Naive thymus-derived CD4-positive, alpha-beta T cell (primary cell): ENCODE measurements around the gene PTGDR2. TPM values are rescaled to one million over a fixed set of nuclear protein-coding genes. Genes with fewer than 3 reads are reported as not detected.

ENCODE experiments used
- ATAC-seq: fragments of 150-1000 bp; cut with Tn5 transposase; 2 replicates; pipeline ENCODE4 v1.10.0; 2021; ENCODE audit warnings: mild to moderate bottlenecking, moderate library complexity
- CTCF ChIA-PET: fragments of 350-600 bp; sonication (Branson Sonifier 250); formaldehyde crosslinking; loops from one replicate; lab custom pipeline; 2021; ENCODE audit warnings: antibody characterized with exemption; lab: Charles Lee
- POLR2A ChIA-PET: fragments of 350-600 bp; sonication (Branson Sonifier 250); formaldehyde crosslinking; loops from one replicate; lab custom pipeline; 2021; ENCODE audit warnings: antibody characterized with exemption, inconsistent platforms; lab: Charles Lee
- DNase-seq, 9 donors: peaks; one replicate each; pipeline versions ENCODE4 v3.0.0 to v3.0.0-alpha.2; 2020 to 2022; ENCODE audit warnings: mixed read lengths in 1 of 9
- H3K27ac ChIP-seq: one replicate; pipeline ENCODE4 v1.7.0; 2013; ENCODE audit warnings: mild to moderate bottlenecking, low read depth, low read length, moderate library complexity
- H3K27me3 ChIP-seq, 2 donors: one replicate each; pipeline ENCODE4 v1.7.0; 2013; ENCODE audit warnings: low read length in 2 of 2, mild to moderate bottlenecking in 2 of 2, moderate library complexity in 2 of 2; ENCODE audit not compliant: control insufficient read depth in 2 of 2, insufficient read depth in 2 of 2
- H3K36me3 ChIP-seq, 3 experiments: 1 replicate in 2 of 3; 2 replicates in 1 of 3; pipeline ENCODE4 v1.7.0; 2013; ENCODE audit warnings: low read length in 3 of 3, mild to moderate bottlenecking in 3 of 3, moderate library complexity in 1 of 3; ENCODE audit not compliant: insufficient read depth in 3 of 3, control insufficient read depth in 2 of 3
- H3K4me1 ChIP-seq, 2 donors: one replicate each; pipeline ENCODE4 v1.7.0; 2013; ENCODE audit warnings: low read length in 2 of 2, mild to moderate bottlenecking in 2 of 2, moderate library complexity in 1 of 2; ENCODE audit not compliant: control insufficient read depth in 2 of 2, insufficient read depth in 2 of 2
- H3K4me3 ChIP-seq: 2 replicates; pipeline ENCODE4 v1.7.0; 2013; ENCODE audit warnings: mild to moderate bottlenecking, low read length
- H3K9me3 ChIP-seq, 3 experiments: 1 replicate in 2 of 3; 2 replicates in 1 of 3; pipeline ENCODE4 v1.7.0; 2013; ENCODE audit warnings: low read length in 3 of 3; ENCODE audit not compliant: control insufficient read depth in 2 of 3
- H3K27ac Mint-ChIP-seq, 9 donors: one replicate each; pipeline ENCODE4 v1.8.0; 2020 to 2022; ENCODE audit warnings: mixed read lengths in 9 of 9, mild to moderate bottlenecking in 8 of 9, moderate library complexity in 5 of 9, inconsistent platforms in 2 of 9
- H3K27me3 Mint-ChIP-seq, 5 donors: one replicate each; pipeline ENCODE4 v1.8.0; 2021 to 2022; ENCODE audit warnings: mixed read lengths in 5 of 5, mild to moderate bottlenecking in 1 of 5
- H3K36me3 Mint-ChIP-seq, 5 donors: one replicate each; pipeline ENCODE4 v1.8.0; 2020 to 2022; ENCODE audit warnings: mixed read lengths in 5 of 5, mild to moderate bottlenecking in 3 of 5, inconsistent platforms in 1 of 5
- H3K4me1 Mint-ChIP-seq, 7 donors: one replicate each; pipeline ENCODE4 v1.8.0; 2020 to 2022; ENCODE audit warnings: mixed read lengths in 7 of 7, mild to moderate bottlenecking in 3 of 7, inconsistent platforms in 1 of 7
- H3K4me3 Mint-ChIP-seq, 10 donors: one replicate each; pipeline ENCODE4 v1.8.0; 2020 to 2022; ENCODE audit warnings: mild to moderate bottlenecking in 10 of 10, mixed read lengths in 10 of 10, moderate library complexity in 6 of 10, inconsistent platforms in 2 of 10
- H3K9me3 Mint-ChIP-seq, 11 donors: one replicate each; pipeline ENCODE4 v1.8.0; 2020 to 2022; ENCODE audit warnings: mixed read lengths in 11 of 11, mild to moderate bottlenecking in 4 of 11, inconsistent platforms in 1 of 11, moderate library complexity in 1 of 11
- intact Hi-C, 2 donors: fragments of 100-400 bp; cut with micrococcal nuclease; formaldehyde crosslinking; loops; one replicate each; pipeline ENCODE4 v1.15.1; 2023
- polyA plus RNA-seq, 2 donors: library from polyadenylated mRNA; unstranded; fragments of 300-500 nt; fragmentation: Illumina TruSeq; gene quantifications; one replicate each; pipeline ENCODE4 v1.2.3, GENCODE V29; 2021
- total RNA-seq, 6 experiments: library from RNA in 5 of 6; stranded (reverse) in 5 of 6; gene quantifications; 1 replicate in 5 of 6; 2 replicates in 1 of 6; pipeline ENCODE4 v1.2.3 and lab custom pipeline; 2021 to 2026

Gene PTGDR2
- total and polyA plus RNA-seq, 7 experiments from 2014 or later: 0.08 to 4.5 (median 0.65) TPM; not detected in 2

- CTCF ChIA-PET: interaction anchor here (0.6 to 2.0 kb wide), 2 partner anchors 10 to 43 kb away, joined by 3 to 13 read pairs; no protein-coding TSS in a partner anchor
- peaks cover 6 to 45% (median 22%) of the 10 kb centered on the region in 5 donors for H3K36me3 Mint-ChIP-seq
- H3K4me3 Mint-ChIP-seq: no peak overlapping the region
- Histone ChIP-seq H3K27ac (no peak overlapping the region), H3K4me1 (no peaks in the 10 kb centered on the region), H3K27me3 (no peaks in the 10 kb centered on the region), H3K4me3 (no peak overlapping the region), H3K36me3 (peaks cover 4 to 56% (median 8%) of the 10 kb centered on the region in 3 experiments), H3K9me3 (no peaks in the 10 kb centered on the region)
- DNase-seq (no peak), ATAC-seq (no peak)
- intact Hi-C loops: no loop called here
- H3K4me1 Mint-ChIP-seq: peaks cover 0 to 8% (median 4%) of the 10 kb centered on the region in 7 donors
- POLR2A ChIA-PET: interaction anchor here (1.7 kb wide), 1 partner anchor 14 kb away, joined by 8 read pairs; no protein-coding TSS in a partner anchor
- H3K27me3 Mint-ChIP-seq: no peaks in the 10 kb centered on the region
- H3K27ac Mint-ChIP-seq: peak overlapping the region in 4 of 9 donors; percentile 0 to 73 (median 33)
- no peaks in the 10 kb centered on the region for H3K9me3 Mint-ChIP-seq
Measured at GRCh38 chr11:60889869-60890311, 34.1 kb upstream of the PTGDR2 start.

- ATAC-seq (peak; percentile 87), DNase-seq (peak in 2 of 9 donors; percentile 14 to 24)
- Histone ChIP-seq H3K27ac (no peak overlapping the region), H3K36me3 (peaks cover 4 to 38% (median 6%) of the 10 kb centered on the region in 3 experiments), H3K4me3 (no peak overlapping the region), H3K9me3 (no peaks in the 10 kb centered on the region), H3K27me3 (no peaks in the 10 kb centered on the region), H3K4me1 (no peaks in the 10 kb centered on the region)
- intact Hi-C loops: loop anchor here (1.0 kb wide), 2 partner anchors 56 to 112 kb away; no protein-coding TSS in a partner anchor
- POLR2A ChIA-PET: no interaction called here
- Mint-ChIP-seq H3K9me3 (no peaks in the 10 kb centered on the region), H3K27ac (no peak overlapping the region), H3K4me1 (peaks cover 0 to 9% (median 7%) of the 10 kb centered on the region in 7 donors), H3K27me3 (no peaks in the 10 kb centered on the region), H3K4me3 (no peak overlapping the region), H3K36me3 (peaks cover 10 to 46% (median 22%) of the 10 kb centered on the region in 5 donors)
- CTCF ChIA-PET: interaction anchor here (0.7 to 2.4 kb wide), 4 partner anchors 12 to 56 kb away, joined by 3 to 29 read pairs (median 5); no protein-coding TSS in a partner anchor
Measured at GRCh38 chr11:60887556-60887955, 31.8 kb upstream of the PTGDR2 start.

- no peak overlapping the region for H3K27ac ChIP-seq
- Mint-ChIP-seq H3K4me1 (peaks cover 0 to 9% (median 5%) of the 10 kb centered on the region in 7 donors), H3K4me3 (no peak overlapping the region), H3K27me3 (no peaks in the 10 kb centered on the region), H3K27ac (peak overlapping the region in 5 of 9 donors; percentile 6 to 62 (median 56)), H3K9me3 (no peaks in the 10 kb centered on the region), H3K36me3 (peaks cover 8 to 52% (median 18%) of the 10 kb centered on the region in 5 donors)
- DNase-seq (no peak), ATAC-seq (no peak)
- ChIA-PET POLR2A (no interaction called here), CTCF (no interaction called here)
- no peaks in the 10 kb centered on the region for H3K4me1 ChIP-seq
- H3K4me3 ChIP-seq: no peak overlapping the region
- intact Hi-C loops: no loop called here
- no peaks in the 10 kb centered on the region for H3K27me3 ChIP-seq
- peaks cover 0 to 34% (median 11%) of the 10 kb centered on the region in 3 experiments for H3K36me3 ChIP-seq
- H3K9me3 ChIP-seq: no peaks in the 10 kb centered on the region
Measured at GRCh38 chr11:60880643-60881282, 25.0 kb upstream of the PTGDR2 start.

GRCh38 chr11:60879971-60880588 lies 24.3 kb upstream of the PTGDR2 start:
- Histone ChIP-seq H3K27me3 (no peaks in the 10 kb centered on the region), H3K4me1 (no peaks in the 10 kb centered on the region), H3K36me3 (peaks cover 0 to 40% (median 11%) of the 10 kb centered on the region in 3 experiments), H3K9me3 (no peaks in the 10 kb centered on the region), H3K27ac (no peak overlapping the region), H3K4me3 (no peak overlapping the region)
- Mint-ChIP-seq H3K9me3 (no peaks in the 10 kb centered on the region), H3K27ac (peak overlapping the region in 2 of 9 donors; percentile 56 to 62), H3K27me3 (no peaks in the 10 kb centered on the region), H3K36me3 (peaks cover 8 to 49% (median 18%) of the 10 kb centered on the region in 5 donors), H3K4me1 (peaks cover 0 to 9% (median 5%) of the 10 kb centered on the region in 7 donors), H3K4me3 (no peak overlapping the region)
- DNase-seq (no peak), ATAC-seq (no peak)
- ChIA-PET CTCF (no interaction called here), POLR2A (interaction anchor here (0.6 kb wide), 1 partner anchor 36 kb away, joined by 3 read pairs; no protein-coding TSS in a partner anchor)
- intact Hi-C loops: no loop called here

- no peaks in the 10 kb centered on the region for H3K9me3 ChIP-seq
- H3K4me3 ChIP-seq: no peak overlapping the region
- CTCF ChIA-PET: no interaction called here
- ATAC-seq (no peak), DNase-seq (no peak)
- intact Hi-C loops: no loop called here
- no peaks in the 10 kb centered on the region for H3K4me1 ChIP-seq
- no peak overlapping the region for H3K4me3 Mint-ChIP-seq
- no peak overlapping the region for H3K27ac ChIP-seq
- H3K27me3 Mint-ChIP-seq: no peaks in the 10 kb centered on the region
- peaks cover 0 to 41% (median 11%) of the 10 kb centered on the region in 3 experiments for H3K36me3 ChIP-seq
- peaks cover 0 to 9% (median 5%) of the 10 kb centered on the region in 7 donors for H3K4me1 Mint-ChIP-seq
- no peaks in the 10 kb centered on the region for H3K9me3 Mint-ChIP-seq
- H3K27me3 ChIP-seq: no peaks in the 10 kb centered on the region
- H3K27ac Mint-ChIP-seq: no peak overlapping the region
- POLR2A ChIA-PET: no interaction called here
- H3K36me3 Mint-ChIP-seq: peaks cover 8 to 44% (median 17%) of the 10 kb centered on the region in 5 donors
Measured at GRCh38 chr11:60879104-60879503, 23.4 kb upstream of the PTGDR2 start.

GRCh38 chr11:60878245-60879101 lies 22.7 kb upstream of the PTGDR2 start:
- Mint-ChIP-seq H3K4me1 (peaks cover 0 to 9% (median under 1%) of the 10 kb centered on the region in 7 donors), H3K4me3 (no peak overlapping the region), H3K9me3 (no peaks in the 10 kb centered on the region), H3K27ac (peak overlapping the region in 1 of 9 donors; percentile 14), H3K27me3 (no peaks in the 10 kb centered on the region), H3K36me3 (peaks cover 6 to 40% (median 11%) of the 10 kb centered on the region in 5 donors)
- ChIA-PET CTCF (no interaction called here), POLR2A (no interaction called here)
- H3K9me3 ChIP-seq: no peaks in the 10 kb centered on the region
- intact Hi-C loops: no loop called here
- H3K27ac ChIP-seq: no peak overlapping the region
- H3K36me3 ChIP-seq: peaks cover 0 to 41% (median 11%) of the 10 kb centered on the region in 3 experiments
- H3K4me1 ChIP-seq: peaks cover 0 to 1% of the 10 kb centered on the region in 2 donors
- DNase-seq (no peak), ATAC-seq (no peak)
- no peak overlapping the region for H3K4me3 ChIP-seq
- no peaks in the 10 kb centered on the region for H3K27me3 ChIP-seq
